ENCODE data around the gene SURF1. TPM values are rescaled to one million over a fixed set of nuclear protein-coding genes. Genes with fewer than 3 reads are reported as not detected.
"Not testable (repeated sequence)": the region's sequence is repeated elsewhere in the genome, so short reads cannot be mapped to it uniquely, and the experiment has no call there.

SURF1 gene
- total and polyA plus RNA-seq, 2 donors, result 10.5 to 77.9 TPM

DNA sequence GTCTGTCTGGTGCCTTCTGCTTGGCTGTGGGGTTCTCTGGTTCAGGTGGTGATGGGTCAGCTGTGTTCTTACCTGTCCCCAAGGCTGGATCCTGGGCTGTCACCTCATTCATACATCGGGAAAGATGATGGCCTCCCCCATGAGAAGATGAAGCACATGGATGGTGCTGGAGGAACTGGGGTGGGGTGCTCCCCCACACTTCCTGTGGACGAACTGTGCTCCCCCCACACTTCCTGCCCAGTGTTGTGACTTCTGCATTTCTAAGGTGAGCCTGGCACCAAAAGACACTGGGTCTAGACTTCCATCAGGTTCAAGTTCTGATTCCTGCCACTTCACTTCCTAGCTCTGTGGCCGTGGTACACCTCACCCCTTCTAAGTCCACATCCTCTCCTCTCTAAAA, 16.0 kb downstream of the SURF1 start:
- 75% methylated on average over 3 of the region's 3 CpGs for WGBS
- no peaks in the 10 kb centered on the region for H3K4me1 ChIP-seq (ENCODE audit: insufficient read depth)
- H3K4me3 ChIP-seq (ENCODE audit: low read depth, low read length), result no peak overlapping the region
- H3K36me3 ChIP-seq (ENCODE audit: insufficient read depth), result peaks cover 9% of the 10 kb centered on the region
- no peak for DNase-seq (ENCODE audit: extremely low spot score)
- no peak overlapping the region for H3K27ac ChIP-seq (ENCODE audit: low read depth)

GRCh38 chr9:133339641-133340040, 16.6 kb downstream of the SURF1 start:
- Histone ChIP-seq H3K36me3 (ENCODE audit: insufficient read depth) (peaks cover 9% of the 10 kb centered on the region), H3K4me1 (ENCODE audit: insufficient read depth) (peaks cover 1% of the 10 kb centered on the region), H3K4me3 (ENCODE audit: low read depth, low read length) (no peak overlapping the region), H3K27ac (ENCODE audit: low read depth) (no peak overlapping the region)
- DNase-seq (ENCODE audit: extremely low spot score), result no peak
- 79% methylated on average over 5 of the region's 5 CpGs for WGBS

- peak within 1 kb of the TSS; percentile 24 for H3K27ac ChIP-seq (ENCODE audit: low read depth)
- H3K36me3 ChIP-seq (ENCODE audit: insufficient read depth), result peaks cover 3% of the 10 kb centered on the region
- H3K4me3 ChIP-seq (ENCODE audit: low read depth, low read length), result peak within 1 kb of the TSS; percentile 77
- peaks cover 3% of the 10 kb centered on the region for H3K4me1 ChIP-seq (ENCODE audit: insufficient read depth)
- WGBS, result 3% methylated on average over 70 of the region's 70 CpGs
- peak; percentile 52 for DNase-seq (ENCODE audit: extremely low spot score)
Observed at GRCh38 chr9:133335924-133336811, 20.1 kb downstream of the SURF1 start, which contains the start of gene SURF6. TSS of gene SURF6 (minus strand) at chr9:133336188. CDS start at chr9:133336132, 56 bp downstream.

DNA sequence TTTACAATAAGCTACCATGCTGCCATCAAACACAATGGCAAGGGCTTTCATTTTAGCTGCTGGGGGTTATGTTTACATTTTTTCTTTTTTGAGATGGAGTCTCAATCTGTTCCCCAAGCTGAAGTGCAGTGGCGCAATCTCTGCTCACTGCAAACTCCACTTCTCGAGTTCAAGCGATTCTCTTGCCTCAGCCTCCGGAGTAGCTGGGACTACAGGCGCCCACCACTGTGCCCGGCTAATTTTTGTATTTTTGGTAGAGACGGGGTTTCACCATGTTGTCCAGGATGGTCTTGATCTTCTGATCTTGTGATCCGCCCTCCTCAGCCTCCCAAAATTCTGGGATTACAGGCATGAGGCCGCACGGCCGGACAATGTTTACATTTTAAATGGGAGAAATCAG, 21.4 kb downstream of the SURF1 start:
- 74% methylated on average over 11 of the region's 11 CpGs for WGBS
- not testable (repeated sequence) for DNase-seq (ENCODE audit: extremely low spot score)

GRCh38 chr9:133334161-133334560, 22.1 kb downstream of the SURF1 start:
- Histone ChIP-seq H3K4me3 (ENCODE audit: low read depth, low read length) (no peak overlapping the region), H3K36me3 (ENCODE audit: insufficient read depth) (peaks cover 3% of the 10 kb centered on the region), H3K4me1 (ENCODE audit: insufficient read depth) (peaks cover 3% of the 10 kb centered on the region), H3K27ac (ENCODE audit: low read depth) (no peak overlapping the region)
- WGBS, result 93% methylated on average over 6 of the region's 6 CpGs
- DNase-seq (ENCODE audit: extremely low spot score), result no peak

More for the DNA sequence above, 21.4 kb downstream of the SURF1 start:
- not testable (repeated sequence) for H3K27ac ChIP-seq (ENCODE audit: low read depth); H3K4me1 ChIP-seq (ENCODE audit: insufficient read depth); H3K36me3 ChIP-seq (ENCODE audit: insufficient read depth); H3K4me3 ChIP-seq (ENCODE audit: low read depth, low read length)

GRCh38 chr9:133333566-133333965, 22.7 kb downstream of the SURF1 start:
- no peak for DNase-seq (ENCODE audit: extremely low spot score)

DNA sequence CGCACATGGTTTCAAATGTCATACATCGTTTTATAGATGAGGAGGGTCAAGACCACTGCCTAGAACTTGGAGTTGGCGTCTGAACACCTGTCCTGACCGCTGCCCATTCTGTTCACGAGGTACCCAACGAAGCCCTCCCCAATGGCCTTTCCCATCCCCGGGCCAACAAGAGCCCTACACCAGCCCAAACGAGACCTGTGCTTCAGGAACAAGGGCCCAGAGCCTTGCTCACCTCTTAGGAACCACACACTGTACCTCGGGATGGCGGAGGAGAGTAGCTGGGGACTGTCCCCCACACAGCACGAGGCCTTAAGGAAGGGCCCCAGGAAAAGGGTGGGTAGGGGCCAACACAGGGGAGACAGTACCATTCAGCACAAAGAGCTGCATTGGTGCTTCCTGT, 23.3 kb downstream of the SURF1 start:
- Histone ChIP-seq H3K27ac (ENCODE audit: low read depth) (no peak overlapping the region), H3K4me1 (ENCODE audit: insufficient read depth) (peaks cover 3% of the 10 kb centered on the region), H3K4me3 (ENCODE audit: low read depth, low read length) (no peak overlapping the region), H3K36me3 (ENCODE audit: insufficient read depth) (peaks cover 3% of the 10 kb centered on the region)
- WGBS, result 91% methylated on average over 11 of the region's 11 CpGs
- no peak for DNase-seq (ENCODE audit: extremely low spot score)

More at GRCh38 chr9:133333566-133333965, 22.7 kb downstream of the SURF1 start:
- H3K4me1 ChIP-seq (ENCODE audit: insufficient read depth), result peaks cover 3% of the 10 kb centered on the region
- 92% methylated on average over 10 of the region's 10 CpGs for WGBS
- peaks cover 3% of the 10 kb centered on the region for H3K36me3 ChIP-seq (ENCODE audit: insufficient read depth)
- H3K27ac ChIP-seq (ENCODE audit: low read depth), result no peak overlapping the region
- H3K4me3 ChIP-seq (ENCODE audit: low read depth, low read length), result no peak overlapping the region

DNA sequence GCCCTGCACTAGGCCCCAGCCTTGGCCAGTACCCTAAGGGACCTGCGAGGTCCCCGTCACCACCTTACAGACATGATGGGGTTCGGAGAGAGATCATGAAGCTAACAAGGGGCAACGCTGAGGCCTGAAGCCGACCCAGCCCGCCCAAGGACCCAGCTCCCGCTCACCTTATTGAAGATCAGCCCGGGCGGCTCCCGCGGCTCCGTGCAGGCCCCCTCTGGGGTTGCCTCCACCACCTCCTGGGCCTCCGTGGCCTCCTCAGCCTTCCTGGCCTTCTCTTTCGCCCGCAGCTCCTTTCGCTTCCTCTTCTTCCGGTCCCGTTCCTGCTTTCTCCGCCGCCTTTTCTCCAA, 23.9 kb downstream of the SURF1 start:
- Histone ChIP-seq H3K4me1 (ENCODE audit: insufficient read depth) (peaks cover 3% of the 10 kb centered on the region), H3K27ac (ENCODE audit: low read depth) (no peak overlapping the region), H3K4me3 (ENCODE audit: low read depth, low read length) (no peak overlapping the region), H3K36me3 (ENCODE audit: insufficient read depth) (peaks cover 3% of the 10 kb centered on the region)
- 89% methylated on average over 20 of the region's 20 CpGs for whole genome bisulfite sequencing
- DNase-seq (ENCODE audit: extremely low spot score), result no peak

DNA sequence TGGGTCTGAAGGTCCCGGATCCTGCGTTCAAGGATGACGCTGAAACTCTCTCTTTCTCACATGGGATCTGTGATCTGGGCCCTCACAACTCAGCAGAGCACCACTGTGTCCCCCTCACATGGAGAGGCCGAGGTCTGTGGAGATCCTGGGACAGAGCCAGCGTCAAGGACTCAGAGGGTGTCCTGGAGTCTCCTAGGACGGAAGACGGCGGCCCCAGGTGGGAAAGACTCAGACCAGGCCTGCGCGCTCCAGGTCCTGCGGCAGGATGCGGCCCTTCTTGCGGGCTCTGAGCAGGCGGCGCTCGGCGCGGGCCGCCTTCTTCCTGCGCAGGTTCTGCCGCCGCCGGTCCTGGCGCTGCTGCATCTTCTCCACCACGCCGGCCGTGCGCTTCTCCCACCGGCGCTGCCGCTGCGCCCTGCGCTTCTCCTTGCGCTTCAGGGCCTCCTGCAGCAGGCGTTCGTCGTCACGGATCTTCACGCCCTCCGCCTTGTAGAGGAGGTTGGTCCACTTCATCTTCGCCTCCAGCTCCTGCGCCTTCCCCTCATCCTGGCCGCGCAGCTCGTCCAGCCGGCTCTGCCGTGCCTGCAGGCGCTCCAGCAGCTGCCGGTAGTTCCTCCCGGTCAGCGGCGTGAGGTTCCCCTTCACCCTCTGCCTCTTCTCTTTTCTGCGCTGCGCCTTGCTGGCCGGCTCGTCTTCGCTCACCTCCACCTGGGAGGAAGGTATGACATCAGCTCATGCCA, 24.5 kb downstream of the SURF1 start:
- no peak for DNase-seq (ENCODE audit: extremely low spot score)
- peaks cover 3% of the 10 kb centered on the region for H3K4me1 ChIP-seq (ENCODE audit: insufficient read depth)
- peaks cover 3% of the 10 kb centered on the region for H3K36me3 ChIP-seq (ENCODE audit: insufficient read depth)
- no peak overlapping the region for H3K27ac ChIP-seq (ENCODE audit: low read depth)
- WGBS, result 97% methylated on average over 57 of the region's 57 CpGs
- no peak overlapping the region for H3K4me3 ChIP-seq (ENCODE audit: low read depth, low read length)

DNA sequence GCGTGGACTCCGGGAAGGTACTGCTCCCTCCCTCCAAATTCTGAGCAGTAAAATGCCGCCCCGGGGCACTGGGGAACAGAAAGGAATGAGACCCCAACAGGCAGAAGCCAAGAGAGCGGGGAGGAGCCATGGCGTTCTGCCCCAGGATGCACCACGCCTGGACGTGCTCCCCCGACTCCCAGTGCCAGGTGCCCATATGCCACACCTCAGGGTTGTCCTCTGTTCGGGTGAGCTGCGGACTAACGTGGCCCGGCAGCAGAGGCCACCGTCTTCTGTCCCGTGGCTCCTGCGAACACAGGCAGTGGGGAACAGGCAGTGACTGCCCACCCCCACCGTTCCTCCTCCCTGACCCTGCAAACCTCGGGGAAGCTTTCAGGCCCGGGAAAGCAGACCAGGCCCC, 25.1 kb downstream of the SURF1 start:
- no peak for DNase-seq (ENCODE audit: extremely low spot score)
- H3K4me3 ChIP-seq (ENCODE audit: low read depth, low read length), result no peak overlapping the region
- 87% methylated on average over 19 of the region's 19 CpGs for WGBS
- H3K36me3 ChIP-seq (ENCODE audit: insufficient read depth), result peaks cover 3% of the 10 kb centered on the region
- H3K4me1 ChIP-seq (ENCODE audit: insufficient read depth), result peaks cover 3% of the 10 kb centered on the region
- no peak overlapping the region for H3K27ac ChIP-seq (ENCODE audit: low read depth)

DNA sequence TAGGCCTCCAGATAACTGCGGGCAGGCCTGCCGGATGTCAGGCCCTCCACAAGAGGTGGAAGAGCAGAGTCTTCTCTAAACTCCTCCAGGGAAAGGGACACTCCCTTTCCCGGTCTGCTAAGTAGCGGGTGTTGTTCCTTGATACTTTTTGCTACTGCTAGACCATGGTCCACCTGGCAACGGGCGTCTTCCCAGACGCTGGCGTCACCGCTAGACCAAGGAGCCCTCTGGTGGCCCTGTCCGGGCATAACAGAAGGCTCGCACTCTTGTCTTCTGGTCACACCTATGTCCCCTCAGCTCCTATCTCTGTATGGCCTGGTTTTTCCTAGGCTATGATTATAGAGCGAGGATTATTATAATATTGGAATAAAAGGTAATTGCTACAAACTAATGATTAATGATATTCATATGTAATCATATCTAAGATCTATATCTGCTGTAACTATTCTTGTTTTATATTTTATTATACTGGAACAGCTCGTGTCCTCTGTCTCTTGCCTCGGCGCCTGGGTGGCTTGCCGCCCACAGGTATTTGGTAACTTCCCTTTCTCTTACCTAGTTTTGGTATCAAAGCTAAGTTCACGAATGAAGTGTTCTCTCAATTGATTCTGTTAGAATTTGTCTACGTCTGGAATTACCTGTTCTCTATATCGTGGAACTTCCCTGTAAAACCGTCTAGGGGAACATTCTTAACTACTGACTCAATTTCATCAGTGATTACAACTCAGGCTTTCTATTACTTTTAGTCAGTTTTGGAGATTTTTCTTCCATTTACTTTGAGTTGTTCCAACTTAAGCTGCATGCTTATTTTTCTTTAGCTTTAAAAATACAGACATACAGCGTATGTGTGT, 26.8 kb downstream of the SURF1 start:
- DNase-seq (ENCODE audit: extremely low spot score); H3K4me1 ChIP-seq (ENCODE audit: insufficient read depth); H3K36me3 ChIP-seq (ENCODE audit: insufficient read depth); H3K4me3 ChIP-seq (ENCODE audit: low read depth, low read length); H3K27ac ChIP-seq (ENCODE audit: low read depth): not testable (repeated sequence)
- WGBS, result 54% methylated on average over 21 of the region's 21 CpGs

DNA sequence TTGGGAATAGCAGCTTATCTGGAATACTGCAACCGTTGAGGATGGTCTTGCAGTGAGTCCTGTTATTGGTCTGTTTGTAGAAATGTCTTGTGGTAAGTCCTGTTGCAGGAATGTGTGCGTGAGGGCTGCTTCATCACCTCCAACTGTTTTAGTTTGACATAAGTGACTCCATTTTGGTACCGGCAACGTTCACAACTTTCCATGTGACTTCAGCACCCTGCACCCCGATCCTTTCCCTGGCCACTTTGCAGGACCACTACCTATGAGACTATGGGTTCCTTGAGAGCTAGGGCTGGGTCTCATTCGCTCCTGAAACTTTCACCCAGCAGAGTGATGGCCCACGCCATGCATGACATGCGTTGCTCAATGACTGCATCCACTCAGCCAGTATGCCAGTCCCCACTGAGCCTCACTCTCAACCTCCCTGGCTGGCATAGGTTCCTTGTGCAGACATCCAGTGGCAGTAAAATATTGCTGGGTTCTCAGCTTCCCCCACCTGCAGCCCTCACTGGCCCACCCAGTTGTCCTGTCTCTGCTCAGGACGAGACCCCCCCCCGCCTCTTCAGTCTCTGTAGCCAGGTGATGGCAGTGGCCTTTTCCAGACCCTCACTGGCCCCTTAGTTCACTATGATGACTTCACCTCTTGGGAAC, 28.3 kb downstream of the SURF1 start:
- Histone ChIP-seq H3K4me1 (ENCODE audit: insufficient read depth) (no peaks in the 10 kb centered on the region), H3K27ac (ENCODE audit: low read depth) (no peak overlapping the region), H3K4me3 (ENCODE audit: low read depth, low read length) (no peak overlapping the region), H3K36me3 (ENCODE audit: insufficient read depth) (peaks cover 3% of the 10 kb centered on the region)
- DNase-seq (ENCODE audit: extremely low spot score), result no peak
- 90% methylated on average over 10 of the region's 10 CpGs for WGBS

DNA sequence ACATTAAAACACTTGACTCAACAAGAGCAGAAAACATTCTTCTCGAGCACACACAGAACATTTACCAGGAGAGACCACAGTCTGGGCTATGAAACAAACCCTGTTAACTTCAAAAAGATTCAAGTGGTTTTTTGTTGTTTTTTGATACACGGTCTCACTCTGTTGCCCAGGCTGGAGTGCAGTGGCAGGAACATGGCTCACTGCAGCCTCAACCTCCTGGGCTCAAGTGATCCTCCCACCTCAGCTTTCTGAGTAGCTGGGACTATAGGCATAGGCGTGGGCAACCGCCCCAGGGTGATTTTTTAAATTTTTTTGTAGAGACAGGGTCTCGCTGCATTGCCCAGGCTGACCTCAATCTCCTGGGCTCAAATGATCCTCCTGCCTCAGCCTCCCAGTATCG, 29.3 kb downstream of the SURF1 start:
- not testable (repeated sequence) for H3K36me3 ChIP-seq (ENCODE audit: insufficient read depth); H3K27ac ChIP-seq (ENCODE audit: low read depth); H3K4me1 ChIP-seq (ENCODE audit: insufficient read depth); H3K4me3 ChIP-seq (ENCODE audit: low read depth, low read length); DNase-seq (ENCODE audit: extremely low spot score)
- 90% methylated on average over 6 of the region's 6 CpGs for WGBS
